Loucy (cell line): Measurements from ENCODE around the gene GXYLT2.
A peak's percentile ranks its signal among the peaks of the same experiment; 100 is the strongest.

Source experiments
- H2AFZ ChIP-seq: fragments of 200-600 bp; sonication (generic); 2 replicates; pipeline ENCODE4 v1.6.0; 2016; ENCODE audit warnings: antibody characterized with exemption, mild to moderate bottlenecking, low read length, moderate library complexity
- H3F3A ChIP-seq: fragments of 200-600 bp; 2 replicates; pipeline ENCODE4 v1.6.0; 2016; ENCODE audit warnings: antibody characterized with exemption, low read depth, mild to moderate bottlenecking
- H3K27me3 ChIP-seq: fragments of 200-600 bp; sonication (generic); 2 replicates; pipeline ENCODE4 v1.6.1; 2014; ENCODE audit warnings: low read length, mild to moderate bottlenecking; ENCODE audit not compliant: insufficient read depth, poor library complexity, severe bottlenecking
- H3K36me3 ChIP-seq: fragments of 200-600 bp; sonication (generic); 2 replicates; pipeline ENCODE4 v1.6.1; 2016; ENCODE audit warnings: low read length; ENCODE audit not compliant: insufficient read depth
- H3K4me1 ChIP-seq: fragments of 200-600 bp; sonication (generic); 2 replicates; pipeline ENCODE4 v1.5.1; 2014; ENCODE audit warnings: low read length, mild to moderate bottlenecking; ENCODE audit not compliant: insufficient read depth, poor library complexity, severe bottlenecking
- H3K4me2 ChIP-seq: fragments of 200-600 bp; sonication (generic); 2 replicates; pipeline ENCODE4 v1.6.0; 2014; ENCODE audit warnings: antibody characterized with exemption, low read length, low read depth, mild to moderate bottlenecking; ENCODE audit not compliant: poor library complexity, severe bottlenecking
- H3K4me3 ChIP-seq: fragments of 200-600 bp; sonication (generic); 2 replicates; pipeline ENCODE4 v1.5.1; 2014; ENCODE audit warnings: low read length, mild to moderate bottlenecking, mixed read lengths; ENCODE audit not compliant: poor library complexity, severe bottlenecking
- H3K79me2 ChIP-seq: fragments of 200-600 bp; sonication (generic); 2 replicates; pipeline ENCODE4 v1.6.1; 2014; ENCODE audit warnings: low read length; ENCODE audit not compliant: insufficient read depth
- H3K9ac ChIP-seq: fragments of 200-600 bp; sonication (generic); 2 replicates; pipeline ENCODE4 v1.6.0; 2014; ENCODE audit warnings: mild to moderate bottlenecking, low read depth, low read length, moderate library complexity; ENCODE audit not compliant: poor library complexity, severe bottlenecking
- H3K9me2 ChIP-seq: fragments of 200-600 bp; sonication (generic); replicated peaks from 2 replicates; pipeline ENCODE4 v1.6.1; 2016; ENCODE audit warnings: low read depth, low read length, mixed read lengths
- H3K9me3 ChIP-seq: fragments of 200-600 bp; sonication (generic); 2 replicates; pipeline ENCODE4 v1.6.1; 2014; ENCODE audit warnings: mild to moderate bottlenecking, antibody characterized with exemption, low read length, low read depth; ENCODE audit not compliant: insufficient read depth
- H4K20me1 ChIP-seq: fragments of 200-600 bp; sonication (generic); 2 replicates; pipeline ENCODE4 v1.6.0; 2014; ENCODE audit warnings: antibody characterized with exemption, low read length, mild to moderate bottlenecking; ENCODE audit not compliant: insufficient read depth, poor library complexity, severe bottlenecking
- EZH2phosphoT487 ChIP-seq: fragments of 200-600 bp; IDR thresholded peaks from 2 replicates; pipeline ENCODE4 v1.6.1; 2018; ENCODE audit warnings: antibody characterized with exemption, mild to moderate bottlenecking, moderate library complexity, borderline replicate concordance
- TF ChIP-seq, protein P1 (sequence below): fragments of 200-600 bp; sonication (generic); conservative IDR thresholded peaks from 2 replicates; pipeline ENCODE4 v1.5.1; 2014; ENCODE audit warnings: mild to moderate bottlenecking, antibody characterized with exemption, low read length

GXYLT2 gene

DNA sequence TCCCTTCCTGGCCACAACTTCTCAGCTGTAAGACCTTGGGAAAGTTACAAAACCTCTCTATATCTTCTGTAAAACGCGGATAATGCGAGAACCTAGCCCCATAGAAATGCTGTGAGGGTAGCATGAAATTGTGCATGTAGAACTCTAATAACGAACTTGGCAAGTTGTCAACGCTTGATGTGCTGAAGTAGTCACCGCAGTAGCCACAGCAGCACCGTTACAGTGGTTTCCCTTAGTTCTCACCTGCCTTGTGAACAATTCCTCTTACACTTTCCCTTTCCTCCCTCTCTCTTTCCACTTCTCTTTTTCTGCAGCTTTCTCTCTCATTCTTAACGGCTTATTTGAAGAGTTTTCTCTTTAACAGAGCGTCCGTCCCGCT, 39.2 kb upstream of the GXYLT2 start:
- H3K36me3 ChIP-seq = no peaks in the 10 kb centered on the region
- H3K79me2 ChIP-seq = peaks cover 45% of the 10 kb centered on the region
- peak overlapping the region; percentile 92 for H3K4me2 ChIP-seq
- peak overlapping the region; percentile 76 for H3K9ac ChIP-seq
- no peaks in the 10 kb centered on the region for H3K9me2 ChIP-seq
- no peak for TF ChIP-seq EZH2phosphoT487
- TF ChIP-seq, protein P1, sequence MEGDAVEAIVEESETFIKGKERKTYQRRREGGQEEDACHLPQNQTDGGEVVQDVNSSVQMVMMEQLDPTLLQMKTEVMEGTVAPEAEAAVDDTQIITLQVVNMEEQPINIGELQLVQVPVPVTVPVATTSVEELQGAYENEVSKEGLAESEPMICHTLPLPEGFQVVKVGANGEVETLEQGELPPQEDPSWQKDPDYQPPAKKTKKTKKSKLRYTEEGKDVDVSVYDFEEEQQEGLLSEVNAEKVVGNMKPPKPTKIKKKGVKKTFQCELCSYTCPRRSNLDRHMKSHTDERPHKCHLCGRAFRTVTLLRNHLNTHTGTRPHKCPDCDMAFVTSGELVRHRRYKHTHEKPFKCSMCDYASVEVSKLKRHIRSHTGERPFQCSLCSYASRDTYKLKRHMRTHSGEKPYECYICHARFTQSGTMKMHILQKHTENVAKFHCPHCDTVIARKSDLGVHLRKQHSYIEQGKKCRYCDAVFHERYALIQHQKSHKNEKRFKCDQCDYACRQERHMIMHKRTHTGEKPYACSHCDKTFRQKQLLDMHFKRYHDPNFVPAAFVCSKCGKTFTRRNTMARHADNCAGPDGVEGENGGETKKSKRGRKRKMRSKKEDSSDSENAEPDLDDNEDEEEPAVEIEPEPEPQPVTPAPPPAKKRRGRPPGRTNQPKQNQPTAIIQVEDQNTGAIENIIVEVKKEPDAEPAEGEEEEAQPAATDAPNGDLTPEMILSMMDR = no peak
- H4K20me1 ChIP-seq = peaks cover 20% of the 10 kb centered on the region
- peak overlapping the region; percentile 80 for H2AFZ ChIP-seq
- H3K27me3 ChIP-seq = no peaks in the 10 kb centered on the region
- H3K4me3 ChIP-seq = peak overlapping the region; percentile 77
- H3K9me3 ChIP-seq = no peaks in the 10 kb centered on the region
- H3K4me1 ChIP-seq = peaks cover 59% of the 10 kb centered on the region
- H3F3A ChIP-seq = peaks cover 9% of the 10 kb centered on the region; the same call in 1 of the 2 replicates

GRCh38 chr3:72855001-72855400, 32.8 kb upstream of the GXYLT2 start:
- no peaks in the 10 kb centered on the region for H4K20me1 ChIP-seq
- H3K36me3 ChIP-seq = no peaks in the 10 kb centered on the region
- TF ChIP-seq, protein P1 = no peak
- no peak for TF ChIP-seq EZH2phosphoT487
- H3K9me3 ChIP-seq = no peaks in the 10 kb centered on the region
- no peaks in the 10 kb centered on the region for H3K9me2 ChIP-seq
- H3K4me1 ChIP-seq = peaks cover 11% of the 10 kb centered on the region
- no peaks in the 10 kb centered on the region for H3K27me3 ChIP-seq
- no peak overlapping the region for H3K9ac ChIP-seq
- H2AFZ ChIP-seq = no peak overlapping the region
- H3K4me3 ChIP-seq = no peak overlapping the region
- no peaks in the 10 kb centered on the region for H3F3A ChIP-seq
- H3K79me2 ChIP-seq = no peaks in the 10 kb centered on the region
- no peak overlapping the region for H3K4me2 ChIP-seq

- H3K36me3 ChIP-seq = no peaks in the 10 kb centered on the region
- H3K79me2 ChIP-seq = no peaks in the 10 kb centered on the region
- H3K27me3 ChIP-seq = no peaks in the 10 kb centered on the region
- H2AFZ ChIP-seq = no peak overlapping the region
- H3F3A ChIP-seq = no peaks in the 10 kb centered on the region
- no peak overlapping the region for H3K9ac ChIP-seq
- no peaks in the 10 kb centered on the region for H4K20me1 ChIP-seq
- H3K4me2 ChIP-seq = no peak overlapping the region
- H3K9me2 ChIP-seq = no peaks in the 10 kb centered on the region
- H3K4me1 ChIP-seq = peaks cover 7% of the 10 kb centered on the region
- H3K4me3 ChIP-seq = no peak overlapping the region
- no peak for TF ChIP-seq EZH2phosphoT487
- TF ChIP-seq, protein P1 = no peak
- H3K9me3 ChIP-seq = no peaks in the 10 kb centered on the region
These were observed 27.8 kb upstream of the GXYLT2 start for GRCh38 chr3:72860053-72860452.
